Neural crest cell (in vitro differentiated cells): ENCODE data around the gene MEG3. TPM values are rescaled to one million over a fixed set of nuclear protein-coding genes. Genes with fewer than 3 reads are reported as not detected.

Experiments used
- DNase-seq: peaks from one replicate; pipeline ENCODE4 v3.0.0; 2021; ENCODE audit warnings: low read depth, mixed read lengths, low spot score
- H3K27ac Mint-ChIP-seq: one replicate; pipeline ENCODE4 v1.8.0; 2021; ENCODE audit warnings: mild to moderate bottlenecking, mixed read lengths; ENCODE audit not compliant: unreplicated experiment
- H3K27me3 Mint-ChIP-seq: 2 replicates; pipeline ENCODE4 v1.8.0; 2021; ENCODE audit warnings: low read depth, mild to moderate bottlenecking, mixed read lengths
- H3K36me3 Mint-ChIP-seq: 2 replicates; pipeline ENCODE4 v1.8.0; 2021; ENCODE audit warnings: low read depth, mild to moderate bottlenecking, mixed read lengths
- H3K4me1 Mint-ChIP-seq: 2 replicates; pipeline ENCODE4 v1.8.0; 2021; ENCODE audit warnings: mixed read lengths
- H3K4me3 Mint-ChIP-seq: one replicate; pipeline ENCODE4 v1.8.0; 2021; ENCODE audit warnings: mild to moderate bottlenecking, mixed read lengths
- H3K9me3 Mint-ChIP-seq: 2 replicates; pipeline ENCODE4 v1.8.0; 2021; ENCODE audit warnings: mixed read lengths
- total RNA-seq: library from RNA; stranded (reverse); gene quantifications from 2 replicates; pipeline ENCODE4 v1.2.1, GENCODE V29; 2021
- TF ChIP-seq, protein P1 (sequence below): fragments of 200-600 bp; sonication (generic); conservative IDR thresholded peaks from 2 replicates; pipeline ENCODE4 v1.5.0; 2021; ENCODE audit warnings: antibody characterized with exemption, mild to moderate bottlenecking

Gene MEG3
- total RNA-seq, 1 donor from 2014 or later, result 1.0 TPM

- peak; percentile 32 for DNase-seq
- TF ChIP-seq, protein P1, sequence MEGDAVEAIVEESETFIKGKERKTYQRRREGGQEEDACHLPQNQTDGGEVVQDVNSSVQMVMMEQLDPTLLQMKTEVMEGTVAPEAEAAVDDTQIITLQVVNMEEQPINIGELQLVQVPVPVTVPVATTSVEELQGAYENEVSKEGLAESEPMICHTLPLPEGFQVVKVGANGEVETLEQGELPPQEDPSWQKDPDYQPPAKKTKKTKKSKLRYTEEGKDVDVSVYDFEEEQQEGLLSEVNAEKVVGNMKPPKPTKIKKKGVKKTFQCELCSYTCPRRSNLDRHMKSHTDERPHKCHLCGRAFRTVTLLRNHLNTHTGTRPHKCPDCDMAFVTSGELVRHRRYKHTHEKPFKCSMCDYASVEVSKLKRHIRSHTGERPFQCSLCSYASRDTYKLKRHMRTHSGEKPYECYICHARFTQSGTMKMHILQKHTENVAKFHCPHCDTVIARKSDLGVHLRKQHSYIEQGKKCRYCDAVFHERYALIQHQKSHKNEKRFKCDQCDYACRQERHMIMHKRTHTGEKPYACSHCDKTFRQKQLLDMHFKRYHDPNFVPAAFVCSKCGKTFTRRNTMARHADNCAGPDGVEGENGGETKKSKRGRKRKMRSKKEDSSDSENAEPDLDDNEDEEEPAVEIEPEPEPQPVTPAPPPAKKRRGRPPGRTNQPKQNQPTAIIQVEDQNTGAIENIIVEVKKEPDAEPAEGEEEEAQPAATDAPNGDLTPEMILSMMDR, result peak; percentile 62
- Mint-ChIP-seq H3K4me3 (no peak overlapping the region), H3K27ac (no peak overlapping the region), H3K27me3 (no peaks in the 10 kb centered on the region), H3K4me1 (peaks cover 12% of the 10 kb centered on the region), H3K9me3 (no peaks in the 10 kb centered on the region), H3K36me3 (no peaks in the 10 kb centered on the region)
Measured at GRCh38 chr14:100850841-100851585, 25.1 kb downstream of the MEG3 start.

DNA sequence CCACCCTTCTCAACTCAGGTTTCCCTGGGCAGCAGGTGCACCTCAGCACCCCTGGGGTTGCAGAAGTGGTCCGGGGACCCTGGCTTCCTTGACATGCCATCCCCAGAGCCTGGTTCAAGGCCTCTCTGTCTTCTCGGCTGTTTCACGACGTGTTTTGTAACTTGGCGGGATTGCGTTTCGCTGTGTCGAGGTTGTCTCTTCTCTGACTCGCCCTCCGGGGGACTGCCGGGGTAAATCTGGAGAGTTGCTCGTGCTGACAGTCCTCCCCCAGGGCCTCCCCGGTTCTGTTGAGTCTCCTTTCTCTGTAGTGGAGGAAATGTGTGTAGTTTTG, 25.6 kb downstream of the MEG3 start:
- H3K27me3 Mint-ChIP-seq, result no peaks in the 10 kb centered on the region
- DNase-seq, result no peak
- H3K4me1 Mint-ChIP-seq, result peaks cover 16% of the 10 kb centered on the region
- H3K27ac Mint-ChIP-seq, result no peak overlapping the region
- no peaks in the 10 kb centered on the region for H3K9me3 Mint-ChIP-seq
- no peak overlapping the region for H3K4me3 Mint-ChIP-seq
- TF ChIP-seq, protein P1, result no peak
- H3K36me3 Mint-ChIP-seq, result no peaks in the 10 kb centered on the region

DNA sequence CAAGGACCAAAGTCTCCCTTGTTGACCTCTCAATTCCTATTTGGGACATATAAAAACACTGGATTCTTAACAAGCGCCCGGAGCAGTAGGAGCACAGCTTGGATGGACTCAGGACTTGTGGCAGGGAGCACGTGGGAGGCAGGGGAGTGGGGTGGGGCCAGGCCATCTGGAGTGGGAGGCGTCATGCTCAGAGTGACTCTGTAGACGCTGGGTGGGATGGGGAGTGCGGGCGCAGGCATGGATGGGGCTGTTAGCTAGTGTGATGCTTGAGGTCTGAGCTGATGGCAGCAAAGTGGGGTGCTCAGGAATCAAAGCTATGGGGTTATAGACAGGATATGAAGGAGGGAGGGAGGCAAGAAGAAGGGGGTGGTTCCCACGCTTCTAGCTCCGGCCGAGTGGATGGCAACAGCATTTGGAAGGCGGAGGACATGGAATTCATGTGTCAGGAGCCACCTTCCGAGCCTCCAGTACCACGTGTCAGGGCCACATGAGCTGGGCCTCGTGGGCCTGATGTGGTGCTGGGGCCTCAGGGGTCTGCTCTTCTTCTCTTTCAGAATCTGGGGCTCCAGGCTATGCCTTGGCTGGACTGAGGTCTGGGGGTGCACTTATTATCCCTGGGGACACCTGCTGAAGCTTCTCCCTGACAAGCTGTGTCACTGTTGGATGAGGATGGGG, 26.2 kb downstream of the MEG3 start:
- Mint-ChIP-seq H3K27ac (no peak overlapping the region), H3K4me1 (peaks cover 19% of the 10 kb centered on the region), H3K27me3 (no peaks in the 10 kb centered on the region), H3K4me3 (no peak overlapping the region), H3K36me3 (no peaks in the 10 kb centered on the region), H3K9me3 (no peaks in the 10 kb centered on the region)
- TF ChIP-seq, protein P1, result no peak
- no peak for DNase-seq

- Mint-ChIP-seq H3K9me3 (no peaks in the 10 kb centered on the region), H3K4me1 (peaks cover 25% of the 10 kb centered on the region), H3K27me3 (no peaks in the 10 kb centered on the region), H3K27ac (no peak overlapping the region), H3K4me3 (no peak overlapping the region), H3K36me3 (no peaks in the 10 kb centered on the region)
- TF ChIP-seq, protein P1, result no peak
- DNase-seq, result no peak
Measured at GRCh38 chr14:100854435-100854834, 28.5 kb downstream of the MEG3 start.

DNA sequence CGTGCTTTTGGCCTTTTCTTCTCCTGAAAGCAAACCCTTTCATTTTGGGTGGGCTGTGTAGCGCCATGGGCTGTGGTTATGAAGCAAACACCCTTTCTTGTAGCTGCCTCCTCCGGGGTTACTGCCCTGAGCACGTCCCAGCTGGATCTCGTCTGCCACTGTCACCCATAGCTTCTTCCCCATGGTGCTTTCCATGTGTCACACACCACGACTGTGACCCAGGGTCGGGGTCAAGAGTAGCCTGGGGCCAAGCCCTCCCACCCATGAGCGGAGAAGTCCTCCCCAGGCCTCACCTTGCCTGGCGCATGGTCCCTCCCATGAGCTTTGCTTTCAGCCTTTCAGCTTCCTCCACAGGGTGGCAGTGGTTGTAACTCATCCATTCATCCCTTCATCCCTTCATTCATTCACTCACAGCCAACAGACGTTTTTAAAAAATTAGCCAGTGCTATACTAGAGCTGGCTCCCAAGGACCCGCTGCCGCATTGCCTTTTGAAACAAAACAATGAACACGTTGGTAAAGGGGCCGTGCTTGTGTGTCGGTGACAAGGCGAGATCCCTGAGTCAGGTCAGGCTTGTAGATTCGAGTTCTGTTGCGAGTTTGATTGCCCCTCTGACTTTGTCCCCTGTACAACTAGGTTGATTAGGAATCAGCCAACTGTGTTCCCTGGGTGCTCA, 29.5 kb downstream of the MEG3 start:
- Mint-ChIP-seq H3K27ac (no peak overlapping the region), H3K4me1 (peaks cover 25% of the 10 kb centered on the region), H3K36me3 (no peaks in the 10 kb centered on the region), H3K9me3 (no peaks in the 10 kb centered on the region), H3K27me3 (no peaks in the 10 kb centered on the region), H3K4me3 (no peak overlapping the region)
- DNase-seq, result no peak
- TF ChIP-seq, protein P1, result no peak
